HG03520 (cell line): ENCODE results near the gene GRIK4.

Experiments used
- ATAC-seq: cut with Tn5 transposase; IDR thresholded peaks from one replicate; pipeline ENCODE4 v1.9.1; 2021; ENCODE audit warnings: mild to moderate bottlenecking, moderate library complexity; ENCODE audit not compliant: unreplicated experiment

The GRIK4 gene

GRCh38 chr11:120969993-120970392, 458.4 kb downstream of the GRIK4 start:
- no peak for ATAC-seq

GRCh38 chr11:120971825-120972224, 460.3 kb downstream of the GRIK4 start:
- ATAC-seq: no peak

GRCh38 chr11:120972621-120973020, 461.1 kb downstream of the GRIK4 start:
- no peak for ATAC-seq

DNA sequence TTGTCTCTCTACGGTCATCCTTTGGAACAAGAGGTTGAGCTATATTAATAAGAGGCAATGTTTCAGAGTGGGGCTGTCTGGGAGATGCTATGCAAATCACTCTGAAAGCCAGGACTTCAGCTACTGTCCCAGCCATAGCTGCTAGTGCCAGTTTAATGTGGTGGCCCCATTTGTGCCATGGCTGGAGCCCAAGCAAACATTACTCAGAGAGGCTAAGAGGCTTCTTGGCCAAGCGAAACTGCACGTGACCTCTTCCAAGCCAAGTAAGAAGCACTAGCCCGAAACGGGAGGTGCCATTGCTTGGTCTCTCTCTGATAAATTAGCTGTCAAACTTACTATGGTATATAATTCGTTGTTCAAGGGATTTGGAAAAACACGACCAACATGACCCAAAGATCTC, 462.0 kb downstream of the GRIK4 start:
- no peak for ATAC-seq

GRCh38 chr11:120974466-120974865, 462.9 kb downstream of the GRIK4 start:
- no peak for ATAC-seq

DNA sequence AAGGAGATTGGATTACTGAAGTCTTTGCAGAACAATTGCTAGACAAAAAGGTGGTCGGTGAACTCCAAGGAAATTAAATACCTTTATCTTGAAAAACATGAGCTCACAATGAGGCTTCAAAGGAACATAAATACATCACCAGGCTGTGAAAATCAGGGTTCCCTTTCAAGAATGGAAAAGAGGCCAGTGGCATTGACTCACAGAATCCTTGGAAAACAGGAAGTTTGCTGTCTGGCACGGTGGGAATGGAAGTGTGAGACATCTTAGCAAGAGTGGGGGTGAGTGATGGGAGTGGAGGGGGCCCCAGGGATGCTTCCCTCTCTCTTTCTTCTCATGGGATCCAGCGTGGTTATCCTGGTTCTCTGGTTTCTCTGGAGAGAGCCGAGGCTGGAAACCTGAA, 463.4 kb downstream of the GRIK4 start:
- no peak for ATAC-seq

- no peak for ATAC-seq
Observed at GRCh38 chr11:120977266-120978137, 466.0 kb downstream of the GRIK4 start.

DNA sequence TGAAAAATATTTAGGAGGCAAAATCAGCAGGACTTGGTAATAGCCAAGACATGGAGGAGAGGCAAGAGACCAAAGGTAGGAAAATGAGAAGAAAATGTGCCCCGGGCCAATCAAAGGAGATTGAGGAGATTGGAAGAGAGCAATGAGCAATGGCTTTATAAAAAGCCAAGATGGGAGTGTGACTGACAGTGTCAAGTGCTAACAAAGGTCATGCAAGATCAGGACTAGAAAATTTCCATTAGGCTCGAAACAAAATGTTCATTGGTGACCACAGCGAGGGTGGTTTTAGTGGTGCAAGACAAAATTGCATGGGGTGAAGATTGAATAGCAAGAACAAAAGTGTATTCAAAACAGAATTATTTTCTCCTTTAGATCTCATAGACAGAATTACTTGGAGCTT, 467.2 kb downstream of the GRIK4 start:
- no peak for ATAC-seq

DNA sequence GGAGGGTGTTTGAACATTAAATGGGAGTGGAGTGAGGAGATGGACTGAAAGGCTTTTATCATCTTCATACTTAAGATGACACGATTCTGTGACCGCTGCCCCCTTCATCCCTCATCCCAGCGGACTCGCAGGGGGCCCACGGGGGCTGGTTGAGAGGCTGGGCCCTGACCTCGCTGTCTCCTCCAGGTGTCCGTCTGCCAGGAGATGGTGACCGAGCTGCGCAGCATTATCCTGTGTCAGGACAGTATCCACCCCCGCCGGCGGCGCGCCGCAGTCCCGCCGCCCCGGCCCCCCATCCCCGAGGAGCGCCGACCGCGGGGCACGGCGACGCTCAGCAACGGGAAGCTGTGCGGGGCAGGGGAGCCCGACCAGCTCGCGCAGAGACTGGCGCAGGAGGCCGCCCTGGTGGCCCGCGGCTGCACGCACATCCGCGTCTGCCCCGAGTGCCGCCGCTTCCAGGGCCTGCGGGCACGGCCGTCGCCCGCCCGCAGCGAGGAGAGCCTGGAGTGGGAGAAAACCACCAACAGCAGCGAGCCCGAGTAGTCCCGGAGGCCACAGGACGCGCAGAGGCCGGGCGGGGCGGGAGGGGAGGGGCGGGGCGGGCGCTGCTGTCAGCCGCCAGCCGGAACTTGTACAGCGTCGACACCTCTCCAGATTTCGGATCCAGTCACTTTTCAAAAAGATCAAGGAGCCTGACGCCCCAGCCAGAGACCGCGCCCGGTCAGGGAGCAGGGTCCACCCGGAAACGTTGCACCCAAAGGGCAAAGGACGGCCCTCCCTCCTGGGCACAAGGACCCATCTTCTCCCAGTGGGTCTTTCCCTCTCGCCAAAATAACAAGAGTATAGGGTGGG, 474.4 kb downstream of the GRIK4 start:
- ATAC-seq: no peak

GRCh38 chr11:120988603-120989002, 477.1 kb downstream of the GRIK4 start:
- ATAC-seq: no peak

- no peak for ATAC-seq
Observed at GRCh38 chr11:120991830-120992686, 480.5 kb downstream of the GRIK4 start.

- no peak for ATAC-seq
Observed at GRCh38 chr11:120994091-120994859, 482.7 kb downstream of the GRIK4 start.

DNA sequence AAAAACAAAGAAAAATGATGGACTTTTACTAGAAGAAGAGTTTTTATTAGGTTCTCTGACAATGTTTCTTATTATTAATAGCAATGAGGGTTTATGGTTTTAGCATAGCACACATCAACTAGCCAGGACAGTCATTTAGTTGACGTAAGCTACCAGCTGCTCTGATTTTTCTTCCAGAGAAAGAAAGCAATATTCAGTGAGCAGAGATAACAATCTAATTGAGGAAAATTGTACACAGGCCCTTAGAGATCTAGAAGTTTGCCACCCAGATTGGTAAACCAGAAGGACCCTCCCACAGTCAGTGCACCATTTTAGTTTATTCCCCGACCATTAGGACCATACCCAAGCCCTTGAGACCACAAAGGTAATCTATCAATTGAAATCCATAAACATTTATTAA, 483.6 kb downstream of the GRIK4 start:
- ATAC-seq: no peak

DNA sequence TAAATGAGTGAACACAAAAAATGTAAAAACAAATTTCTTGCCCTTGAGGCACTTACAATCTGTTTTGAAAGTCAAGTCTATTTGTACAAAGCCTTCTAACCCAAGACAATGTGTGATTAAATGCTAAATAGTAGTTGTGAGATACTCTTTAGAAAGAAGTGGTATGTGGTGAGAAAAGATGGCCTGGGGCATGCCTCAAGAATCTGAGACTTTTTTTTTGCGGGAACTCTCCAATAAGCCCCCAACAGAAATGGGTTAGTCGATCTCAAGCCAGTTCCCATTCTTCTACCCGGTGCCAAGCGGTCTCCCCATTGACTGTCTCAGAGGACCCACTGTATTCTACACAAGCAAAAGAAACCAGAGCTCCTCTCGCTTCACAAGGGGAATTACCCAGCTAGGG, 485.4 kb downstream of the GRIK4 start:
- no peak for ATAC-seq

GRCh38 chr11:120998581-120998980, 487.0 kb downstream of the GRIK4 start:
- ATAC-seq: no peak

DNA sequence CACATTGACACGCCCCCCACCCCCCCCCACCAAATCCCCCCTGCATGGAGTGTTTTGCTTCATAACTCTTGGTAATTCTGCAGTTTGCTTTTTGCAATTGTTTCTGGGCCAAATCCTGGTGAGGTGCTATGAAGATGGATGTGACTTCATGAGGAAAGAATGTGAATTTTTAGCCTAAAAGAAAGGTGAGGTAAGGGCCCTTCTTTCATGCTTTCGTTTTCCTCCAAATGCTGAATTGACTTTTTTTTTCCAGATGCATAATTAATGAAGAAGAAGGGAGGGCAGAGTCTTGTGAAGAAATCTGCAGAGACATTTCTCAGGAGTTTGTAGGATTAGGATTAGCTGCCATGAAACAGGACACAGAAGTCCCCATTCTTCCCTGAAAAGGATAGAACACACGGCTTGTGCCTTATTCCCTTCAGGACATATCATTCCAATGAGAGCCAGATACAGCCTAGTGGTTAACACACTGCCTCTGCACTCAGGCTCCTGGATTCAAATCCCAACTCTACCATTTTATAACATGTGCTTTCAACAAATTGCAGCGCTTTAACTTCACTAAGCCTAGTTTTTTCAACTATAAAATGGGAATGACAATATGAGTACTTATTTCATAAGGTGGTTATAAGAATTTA, 492.8 kb downstream of the GRIK4 start:
- ATAC-seq: no peak

DNA sequence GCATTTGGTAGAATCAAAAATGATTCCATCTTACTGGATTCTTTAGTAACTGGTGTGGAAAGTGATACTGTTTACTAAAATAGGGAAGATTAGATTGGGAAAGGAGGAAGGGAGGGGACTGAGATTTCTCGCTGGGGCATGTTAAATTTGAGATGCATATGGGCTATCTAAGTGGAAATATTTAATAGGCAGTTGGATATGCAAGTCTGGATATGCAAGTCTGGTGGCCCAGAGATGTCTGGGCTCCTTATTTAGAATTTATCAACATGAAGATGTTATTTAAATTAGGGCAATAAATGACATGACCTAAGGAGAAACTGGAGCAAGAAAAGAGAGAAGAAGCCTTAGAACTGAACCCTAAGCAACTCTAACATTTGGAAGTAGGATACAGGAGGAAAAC, 495.4 kb downstream of the GRIK4 start:
- ATAC-seq: no peak

DNA sequence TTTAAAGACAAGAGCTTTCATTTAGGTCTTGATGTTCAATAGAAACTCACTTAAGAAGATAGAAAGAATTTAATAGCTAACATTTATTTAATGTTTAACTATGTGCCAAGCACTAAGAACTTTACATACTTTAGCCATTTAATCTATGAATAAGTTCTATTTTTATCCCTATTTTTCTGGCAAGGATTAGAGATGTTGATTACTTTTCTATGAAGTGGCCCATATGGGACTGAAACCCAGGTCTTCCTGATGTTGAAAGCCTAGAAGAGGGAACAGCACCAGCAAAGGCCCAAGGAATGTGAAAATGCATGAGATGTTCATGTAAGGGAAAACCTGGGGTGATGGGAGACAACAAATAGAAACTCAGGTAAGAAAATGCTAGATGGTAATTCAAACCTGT, 497.0 kb downstream of the GRIK4 start:
- no peak for ATAC-seq

DNA sequence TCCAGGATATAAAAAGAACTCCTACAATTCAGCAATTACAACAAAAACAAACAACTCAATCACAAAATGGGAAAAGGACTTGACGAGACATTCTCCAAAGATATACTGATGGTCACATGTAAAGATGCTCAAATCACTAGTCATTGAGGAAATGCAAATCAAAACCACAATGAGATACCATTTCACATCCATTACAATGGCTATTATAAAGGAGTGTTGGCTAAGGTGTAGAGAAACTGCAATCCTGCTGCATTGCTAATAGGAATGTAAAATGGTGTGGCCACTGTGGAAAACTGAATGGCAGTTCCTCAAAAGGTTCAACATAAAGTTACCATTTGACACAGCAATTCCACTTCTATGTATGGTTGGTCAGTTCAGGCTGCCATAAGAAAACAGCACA, 500.5 kb downstream of the GRIK4 start:
- ATAC-seq: no peak

GRCh38 chr11:121018746-121019145, 507.2 kb downstream of the GRIK4 start:
- no peak for ATAC-seq
